GM23248 (cell line): ENCODE measurements around the gene MALAT1.

Source experiments
- EZH2 ChIP-seq: fragments of 200-600 bp; sonication (generic); IDR thresholded peaks from 2 replicates; pipeline ENCODE4 v1.6.1; 2018; ENCODE audit warnings: antibody characterized with exemption, mild to moderate bottlenecking; ENCODE audit not compliant: insufficient read depth, poor library complexity, severe bottlenecking
- EZH2phosphoT487 ChIP-seq: fragments of 200-600 bp; sonication (generic); IDR thresholded peaks from 2 replicates; pipeline ENCODE4 v1.6.1; 2018; ENCODE audit warnings: antibody characterized with exemption, moderate library complexity, mild to moderate bottlenecking, low read depth; ENCODE audit not compliant: insufficient read depth

- no peak for TF ChIP-seq EZH2
- TF ChIP-seq EZH2phosphoT487, result no peak
These were observed 3.4 kb downstream of the MALAT1 start for GRCh38 chr11:65502274-65502554.
